Measurements from ENCODE around the gene TTC39B. TPM values are rescaled to one million over a fixed set of nuclear protein-coding genes. Genes with fewer than 3 reads are reported as not detected.

The TTC39B gene
- total and polyA plus RNA-seq, 2 of the 8 experiments (the other 6 are each of a cell fraction or from before 2014, with no cell fraction given), result 1.6 to 10.9 TPM

DNA sequence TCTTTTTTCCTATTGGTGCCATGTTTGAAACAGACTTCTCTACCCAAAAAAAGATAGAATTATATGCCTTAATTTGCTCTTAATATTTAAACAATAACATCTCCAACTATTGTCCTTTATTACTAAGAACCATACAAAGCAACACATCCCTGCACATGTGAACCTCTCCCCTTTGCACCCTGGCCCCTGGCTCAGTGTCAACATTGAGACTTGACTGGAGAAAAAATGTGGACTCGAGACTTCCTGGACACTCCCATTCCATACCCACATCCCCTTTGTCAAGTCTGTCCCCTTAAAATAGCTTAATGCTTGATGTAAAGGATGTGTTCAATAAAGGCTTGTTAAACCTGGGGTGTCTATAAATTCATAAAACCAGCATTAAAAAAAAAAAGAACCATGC, 53.2 kb downstream of the TTC39B start (continued):
- no peak for TF ChIP-seq EZH2 (IDR thresholded peaks at IDR 0.05; ENCODE audit: low read depth, low read length, severe bottlenecking)
- TF ChIP-seq TBP (IDR thresholded peaks at IDR 0.05; ENCODE audit: low read depth, low read length), result no peak
- no peak for TF ChIP-seq POLR2A (IDR thresholded peaks at IDR 0.05; ENCODE audit: control extremely low read depth in 1 of 2, low read depth in 2 of 2, low read length in 2 of 2)
- no peak for TF ChIP-seq POLR2AphosphoS5 (IDR thresholded peaks at IDR 0.05; ENCODE audit: low read depth, low read length)
- TF ChIP-seq USF2 (IDR thresholded peaks at IDR 0.05; ENCODE audit: low read length), result no peak
- TF ChIP-seq SIX5 (IDR thresholded peaks at IDR 0.05; ENCODE audit: low read depth, low read length), result no peak
- no peak for TF ChIP-seq FOSL1 (IDR thresholded peaks at IDR 0.05; ENCODE audit: insufficient read depth, low read depth, low read length)

Data from H1 (cell line).